DOHH2 (cell line): ENCODE measurements around the gene CDC6.

ENCODE experiments used
- H3F3A ChIP-seq: fragments of 200-600 bp; sonication (generic), shearing (Covaris generic); 2 replicates; pipeline ENCODE4 v1.6.0; 2016; ENCODE audit warnings: antibody characterized with exemption, mild to moderate bottlenecking; ENCODE audit not compliant: control insufficient read depth, insufficient read depth
- H3K27ac ChIP-seq: fragments of 200-600 bp; sonication (generic); 2 replicates; pipeline ENCODE4 v1.5.1; 2014; ENCODE audit warnings: low read depth, mild to moderate bottlenecking, low read length, moderate library complexity
- H3K27me3 ChIP-seq: fragments of 200-600 bp; sonication (generic); 2 replicates; pipeline ENCODE4 v1.6.1; 2014; ENCODE audit warnings: mild to moderate bottlenecking, low read length, mixed read lengths; ENCODE audit not compliant: control insufficient read depth
- H3K36me3 ChIP-seq: fragments of 200-600 bp; sonication (generic); 2 replicates; pipeline ENCODE4 v1.6.1; 2014; ENCODE audit warnings: mild to moderate bottlenecking, low read length, moderate library complexity, mixed read lengths; ENCODE audit not compliant: control insufficient read depth
- H3K4me1 ChIP-seq: fragments of 200-600 bp; sonication (generic); 2 replicates; pipeline ENCODE4 v1.6.1; 2014; ENCODE audit warnings: mild to moderate bottlenecking, low read length, mixed read lengths; ENCODE audit not compliant: control insufficient read depth
- H3K4me2 ChIP-seq: fragments of 200-600 bp; sonication (generic); 2 replicates; pipeline ENCODE4 v1.6.0; 2014; ENCODE audit warnings: mild to moderate bottlenecking, low read length, moderate library complexity
- H3K4me3 ChIP-seq: fragments of 200-600 bp; sonication (generic); 2 replicates; pipeline ENCODE4 v1.5.1; 2014; ENCODE audit warnings: mild to moderate bottlenecking, low read length, mixed read lengths
- H3K79me2 ChIP-seq: fragments of 200-600 bp; sonication (generic); 2 replicates; pipeline ENCODE4 v1.6.1; 2014; ENCODE audit warnings: mild to moderate bottlenecking, low read length, mixed read lengths; ENCODE audit not compliant: control insufficient read depth
- H3K9me2 ChIP-seq: fragments of 200-600 bp; sonication (generic); replicated peaks from 2 replicates; pipeline ENCODE4 v1.6.1; 2014; ENCODE audit warnings: mild to moderate bottlenecking, low read length, mixed read lengths; ENCODE audit not compliant: control insufficient read depth
- H3K9me3 ChIP-seq: fragments of 200-600 bp; sonication (generic); 2 replicates; pipeline ENCODE4 v1.6.1; 2014; ENCODE audit warnings: antibody characterized with exemption, low read length, mixed read lengths; ENCODE audit not compliant: control insufficient read depth, insufficient read depth
- H4K20me1 ChIP-seq: fragments of 200-600 bp; sonication (generic); 2 replicates; pipeline ENCODE4 v1.6.0; 2014; ENCODE audit warnings: low read depth, mild to moderate bottlenecking, antibody characterized with exemption, low read length, moderate library complexity; ENCODE audit not compliant: control insufficient read depth, insufficient read depth
- CTCF ChIP-seq: fragments of 200-600 bp; sonication (generic); IDR thresholded peaks from one replicate; pipeline ENCODE4 v1.5.1; 2014; ENCODE audit warnings: antibody characterized with exemption, mild to moderate bottlenecking, low read depth, low read length; ENCODE audit not compliant: poor library complexity, severe bottlenecking
- EZH2phosphoT487 ChIP-seq: fragments of 200-600 bp; sonication (generic); IDR thresholded peaks from 2 replicates; pipeline ENCODE4 v1.6.1; 2017; ENCODE audit warnings: borderline replicate concordance, mild to moderate bottlenecking, antibody characterized with exemption, low read length, moderate library complexity, mixed read lengths

Gene CDC6

GRCh38 chr17:40322358-40323315, 35.0 kb downstream of the CDC6 start:
- Histone ChIP-seq H3K9me2 (no peaks in the 10 kb centered on the region), H3K9me3 (no peaks in the 10 kb centered on the region), H3K4me1 (peaks cover 91% of the 10 kb centered on the region), H3K27ac (peak overlapping the region; percentile 83), H3K79me2 (peaks cover 89% of the 10 kb centered on the region), H4K20me1 (peaks cover 31% of the 10 kb centered on the region), H3K4me2 (peak overlapping the region; percentile 80), H3K4me3 (peak overlapping the region; percentile 94), H3K27me3 (no peaks in the 10 kb centered on the region), H3F3A (no peaks in the 10 kb centered on the region), H3K36me3 (no peaks in the 10 kb centered on the region)
- no peak for TF ChIP-seq EZH2phosphoT487
- TF ChIP-seq CTCF: no peak

- peaks cover 38% of the 10 kb centered on the region for H4K20me1 ChIP-seq
- H3K4me3 ChIP-seq: peak overlapping the region; percentile 94
- peak overlapping the region; percentile 80 for H3K4me2 ChIP-seq
- H3K9me2 ChIP-seq: no peaks in the 10 kb centered on the region
- H3K79me2 ChIP-seq: peaks cover 93% of the 10 kb centered on the region
- H3K27ac ChIP-seq: peak overlapping the region; percentile 83
- no peaks in the 10 kb centered on the region for H3K27me3 ChIP-seq
- peaks cover 93% of the 10 kb centered on the region for H3K4me1 ChIP-seq
- no peaks in the 10 kb centered on the region for H3K36me3 ChIP-seq
- no peaks in the 10 kb centered on the region for H3K9me3 ChIP-seq
- H3F3A ChIP-seq: no peaks in the 10 kb centered on the region
- TF ChIP-seq EZH2phosphoT487 (no peak), CTCF (no peak)
Measured at GRCh38 chr17:40323391-40324381, 36.0 kb downstream of the CDC6 start.

GRCh38 chr17:40325156-40326013, 37.7 kb downstream of the CDC6 start:
- no peaks in the 10 kb centered on the region for H3K27me3 ChIP-seq
- no peaks in the 10 kb centered on the region for H3F3A ChIP-seq
- TF ChIP-seq CTCF (no peak), EZH2phosphoT487 (no peak)
- peaks cover 87% of the 10 kb centered on the region for H3K79me2 ChIP-seq
- peak overlapping the region; percentile 38 for H3K4me3 ChIP-seq
- H3K9me3 ChIP-seq: no peaks in the 10 kb centered on the region
- peaks cover 83% of the 10 kb centered on the region for H3K4me1 ChIP-seq
- H4K20me1 ChIP-seq: peaks cover 35% of the 10 kb centered on the region
- H3K27ac ChIP-seq: peak overlapping the region; percentile 3; the same call in 1 of the 2 replicates
- no peaks in the 10 kb centered on the region for H3K36me3 ChIP-seq
- no peaks in the 10 kb centered on the region for H3K9me2 ChIP-seq
- peak overlapping the region; percentile 80 for H3K4me2 ChIP-seq
